ENCODE results near the gene SNRK.

Gene SNRK

GRCh38 chr3:43391621-43392020 lies 105.3 kb downstream of the SNRK start:
- no peak for TF ChIP-seq CTCF (IDR thresholded peaks at IDR 0.05)
- Histone ChIP-seq H3K36me3 (ENCODE audit: control insufficient read depth, insufficient read depth, low read length) (no peaks in the 10 kb centered on the region), H3K4me1 (no peaks in the 10 kb centered on the region), H3K9me3 (ENCODE audit: control insufficient read depth, low read length) (no peaks in the 10 kb centered on the region), H2AFZ (no peak overlapping the region), H3K4me3 (ENCODE audit: low read depth, low read length) (no peak overlapping the region), H3K27ac (peak overlapping the region; percentile 24), H3K4me2 (ENCODE audit: low read length) (no peak overlapping the region), H3K27me3 (ENCODE audit: control insufficient read depth, insufficient read depth, low read length) (no peaks in the 10 kb centered on the region), H3K9ac (no peak overlapping the region), H3K79me2 (no peaks in the 10 kb centered on the region)

GRCh38 chr3:43394041-43394554 lies 107.8 kb downstream of the SNRK start:
- no peak for TF ChIP-seq CTCF (IDR thresholded peaks at IDR 0.05)
- H3K27ac ChIP-seq = peak overlapping the region; percentile 45
- H2AFZ ChIP-seq = no peak overlapping the region
- no peak overlapping the region for H3K9ac ChIP-seq
- no peaks in the 10 kb centered on the region for H3K36me3 ChIP-seq (ENCODE audit: control insufficient read depth, insufficient read depth, low read length)
- H3K79me2 ChIP-seq = no peaks in the 10 kb centered on the region
- no peak overlapping the region for H3K4me3 ChIP-seq (ENCODE audit: low read depth, low read length)
- H3K4me1 ChIP-seq = no peaks in the 10 kb centered on the region
- no peaks in the 10 kb centered on the region for H3K27me3 ChIP-seq (ENCODE audit: control insufficient read depth, insufficient read depth, low read length)
- H3K9me3 ChIP-seq (ENCODE audit: control insufficient read depth, low read length) = no peaks in the 10 kb centered on the region
- H3K4me2 ChIP-seq (ENCODE audit: low read length) = no peak overlapping the region

- Histone ChIP-seq H3K36me3 (ENCODE audit: control insufficient read depth, insufficient read depth, low read length) (no peaks in the 10 kb centered on the region), H3K27me3 (ENCODE audit: control insufficient read depth, insufficient read depth, low read length) (no peaks in the 10 kb centered on the region), H3K4me2 (ENCODE audit: low read length) (no peak overlapping the region), H3K4me1 (no peaks in the 10 kb centered on the region), H3K4me3 (ENCODE audit: low read depth, low read length) (no peak overlapping the region), H3K79me2 (no peaks in the 10 kb centered on the region), H3K27ac (no peak overlapping the region), H3K9ac (no peak overlapping the region), H2AFZ (no peak overlapping the region), H3K9me3 (ENCODE audit: control insufficient read depth, low read length) (no peaks in the 10 kb centered on the region)
- no peak for TF ChIP-seq CTCF (IDR thresholded peaks at IDR 0.05)
Measured at GRCh38 chr3:43399034-43399433, 112.7 kb downstream of the SNRK start.

GRCh38 chr3:43400167-43400566 lies 113.8 kb downstream of the SNRK start:
- Histone ChIP-seq H2AFZ (no peak overlapping the region), H3K9me3 (ENCODE audit: control insufficient read depth, low read length) (no peaks in the 10 kb centered on the region), H3K4me3 (ENCODE audit: low read depth, low read length) (no peak overlapping the region), H3K9ac (no peak overlapping the region), H3K4me2 (ENCODE audit: low read length) (no peak overlapping the region), H3K27ac (no peak overlapping the region), H3K36me3 (ENCODE audit: control insufficient read depth, insufficient read depth, low read length) (no peaks in the 10 kb centered on the region), H3K27me3 (ENCODE audit: control insufficient read depth, insufficient read depth, low read length) (no peaks in the 10 kb centered on the region), H3K79me2 (no peaks in the 10 kb centered on the region), H3K4me1 (no peaks in the 10 kb centered on the region)
- TF ChIP-seq CTCF (IDR thresholded peaks at IDR 0.05) = no peak

Measured in parathyroid adenoma (tissue), 2 donors.